GM23338 (cell line): ENCODE results near the gene CUX1.

Experiments used
- ETS1 ChIP-seq: IDR thresholded peaks from 2 replicates; pipeline ENCODE4 v1.6.1; 2016; ENCODE audit warnings: antibody characterized with exemption
- EZH2phosphoT487 ChIP-seq: fragments of 200-600 bp; sonication (generic); IDR thresholded peaks from one replicate; pipeline ENCODE4 v1.8.1; 2018; ENCODE audit warnings: antibody characterized with exemption; ENCODE audit not compliant: unreplicated experiment

GRCh38 chr7:101782476-101782875, 35.0 kb upstream of the CUX1 start:
- TF ChIP-seq ETS1 (no peak), EZH2phosphoT487 (no peak)
